H9 (cell line): ENCODE results near the gene CBX8. TPM values are rescaled to one million over a fixed set of nuclear protein-coding genes. Genes with fewer than 3 reads are reported as not detected.

Experiments used
- DNase-seq: peaks from one replicate; pipeline ENCODE4 v3.0.0-alpha.2; 2017
- H2AFZ ChIP-seq: one replicate; pipeline ENCODE4 v1.6.1; 2013; ENCODE audit warnings: mild to moderate bottlenecking, low read length, control low read depth, moderate library complexity
- H2AK5ac ChIP-seq: 2 replicates; pipeline ENCODE4 v1.6.1; 2013; ENCODE audit warnings: low read length, control low read depth, mixed read lengths; ENCODE audit not compliant: insufficient read length
- H2BK120ac ChIP-seq: one replicate; pipeline ENCODE4 v1.6.1; 2013; ENCODE audit warnings: low read depth, mild to moderate bottlenecking, low read length, control low read depth, inconsistent platforms; ENCODE audit not compliant: poor library complexity, severe bottlenecking
- H2BK12ac ChIP-seq: 2 replicates; pipeline ENCODE4 v1.6.1; 2013; ENCODE audit warnings: low read length, control low read depth, mixed read lengths, low read depth; ENCODE audit not compliant: insufficient read length
- H2BK15ac ChIP-seq: 2 replicates; pipeline ENCODE4 v1.6.1; 2013; ENCODE audit warnings: low read depth, low read length, control low read depth
- H2BK20ac ChIP-seq: one replicate; pipeline ENCODE4 v1.6.1; 2013; ENCODE audit warnings: low read depth, mild to moderate bottlenecking, low read length, control low read depth, inconsistent platforms; ENCODE audit not compliant: poor library complexity, severe bottlenecking
- H2BK5ac ChIP-seq: 2 replicates; pipeline ENCODE4 v1.6.1; 2013; ENCODE audit warnings: low read length, control low read depth, mixed read lengths; ENCODE audit not compliant: insufficient read length
- H3K14ac ChIP-seq: 2 replicates; pipeline ENCODE4 v1.6.1; 2013; ENCODE audit warnings: low read length, control low read depth; ENCODE audit not compliant: insufficient read depth
- H3K18ac ChIP-seq: 2 replicates; pipeline ENCODE4 v1.6.1; 2013; ENCODE audit warnings: low read depth, mild to moderate bottlenecking, mixed read lengths, low read length, control low read depth; ENCODE audit not compliant: insufficient read length
- H3K23ac ChIP-seq: 2 replicates; pipeline ENCODE4 v1.6.1; 2013; ENCODE audit warnings: low read length, control low read depth, mixed read lengths, low read depth; ENCODE audit not compliant: insufficient read length
- H3K23me2 ChIP-seq: 2 replicates; pipeline ENCODE4 v1.6.1; 2013; ENCODE audit warnings: low read depth, mild to moderate bottlenecking, mixed read lengths, low read length, control low read depth; ENCODE audit not compliant: insufficient read length, poor library complexity, severe bottlenecking
- H3K27ac ChIP-seq: 2 replicates; pipeline ENCODE4 v1.5.1; 2013; ENCODE audit warnings: low read length, control low read depth, mixed read lengths, low read depth; ENCODE audit not compliant: insufficient read length
- H3K27me3 ChIP-seq: 2 replicates; pipeline ENCODE4 v1.6.1; 2013; ENCODE audit warnings: low read length, control low read depth, inconsistent platforms; ENCODE audit not compliant: insufficient read depth
- H3K4ac ChIP-seq: 2 replicates; pipeline ENCODE4 v1.6.1; 2013; ENCODE audit warnings: low read depth, mild to moderate bottlenecking, control low read depth, inconsistent platforms, low read length, moderate library complexity
- H3K4me1 ChIP-seq: 2 replicates; pipeline ENCODE4 v1.6.1; 2013; ENCODE audit warnings: low read length, control low read depth, inconsistent platforms; ENCODE audit not compliant: insufficient read depth
- H3K4me2 ChIP-seq: 2 replicates; pipeline ENCODE4 v1.6.1; 2013; ENCODE audit warnings: low read length, control low read depth, mixed read lengths; ENCODE audit not compliant: insufficient read length, insufficient read depth
- H3K56ac ChIP-seq: 2 replicates; pipeline ENCODE4 v1.6.1; 2013; ENCODE audit warnings: low read depth, mild to moderate bottlenecking, mixed read lengths, low read length, control low read depth; ENCODE audit not compliant: insufficient read length
- H3K79me1 ChIP-seq: 2 replicates; pipeline ENCODE4 v1.6.1; 2013; ENCODE audit warnings: low read depth, mild to moderate bottlenecking, moderate library complexity, low read length, control low read depth, inconsistent platforms; ENCODE audit not compliant: insufficient read depth, poor library complexity, severe bottlenecking
- H3K79me2 ChIP-seq: 2 replicates; pipeline ENCODE4 v1.6.1; 2013; ENCODE audit warnings: low read length, control low read depth, inconsistent platforms; ENCODE audit not compliant: insufficient read depth
- H3K9ac ChIP-seq: 2 replicates; pipeline ENCODE4 v1.6.1; 2013; ENCODE audit warnings: low read length, control low read depth, mixed read lengths; ENCODE audit not compliant: insufficient read length; ENCODE audit errors: extremely low read depth
- H3K9me3 ChIP-seq: one replicate; pipeline ENCODE4 v1.6.1; 2013; ENCODE audit warnings: low read depth, low read length, inconsistent platforms; ENCODE audit not compliant: control insufficient read depth
- H3T11ph ChIP-seq: one replicate; pipeline ENCODE4 v1.6.1; 2013; ENCODE audit warnings: mild to moderate bottlenecking, low read length, control low read depth, inconsistent platforms
- H4K20me1 ChIP-seq: one replicate; pipeline ENCODE4 v1.6.1; 2013; ENCODE audit not compliant: control insufficient read depth, insufficient read length, insufficient read depth
- H4K5ac ChIP-seq: 2 replicates; pipeline ENCODE4 v1.6.1; 2013; ENCODE audit warnings: low read depth, mild to moderate bottlenecking, mixed read lengths, low read length, control low read depth; ENCODE audit not compliant: insufficient read length
- H4K8ac ChIP-seq: replicated peaks from 2 replicates; pipeline ENCODE4 v1.6.1; 2013; ENCODE audit warnings: low read length, control low read depth, mixed read lengths, low read depth; ENCODE audit not compliant: insufficient read length
- H4K91ac ChIP-seq: 2 replicates; pipeline ENCODE4 v1.6.1; 2013; ENCODE audit warnings: low read depth, mild to moderate bottlenecking, moderate library complexity, mixed read lengths, low read length, control low read depth; ENCODE audit not compliant: insufficient read length
- H3K27ac Mint-ChIP-seq, 3 experiments: 2 replicates in 2 of 3; 3 replicates in 1 of 3; pipeline ENCODE4 v1.8.0; 2020 to 2021; ENCODE audit warnings: mixed read lengths in 3 of 3, mild to moderate bottlenecking in 1 of 3, moderate library complexity in 1 of 3
- H3K27me3 Mint-ChIP-seq: 2 replicates; pipeline ENCODE4 v1.8.0; 2021; ENCODE audit warnings: low read depth, mild to moderate bottlenecking, moderate library complexity, mixed read lengths
- H3K36me3 Mint-ChIP-seq, 3 experiments: 2 replicates in 2 of 3; 3 replicates in 1 of 3; pipeline ENCODE4 v1.8.0; 2020 to 2021; ENCODE audit warnings: low read depth in 3 of 3, mixed read lengths in 3 of 3; ENCODE audit not compliant: insufficient read depth in 1 of 3
- H3K4me1 Mint-ChIP-seq, 2 experiments: 2 replicates each; pipeline ENCODE4 v1.8.0; 2020; ENCODE audit warnings: mixed read lengths in 2 of 2
- H3K4me3 Mint-ChIP-seq, 2 experiments: 2 replicates in 1 of 2; 3 replicates in 1 of 2; pipeline ENCODE4 v1.8.0; 2020 to 2021; ENCODE audit warnings: mild to moderate bottlenecking in 2 of 2, mixed read lengths in 2 of 2, moderate library complexity in 1 of 2
- H3K9me3 Mint-ChIP-seq, 2 experiments: 2 replicates in 1 of 2; 3 replicates in 1 of 2; pipeline ENCODE4 v1.8.0; 2020; ENCODE audit warnings: mild to moderate bottlenecking in 2 of 2, mixed read lengths in 2 of 2, moderate library complexity in 1 of 2
- CTCF ChIP-seq: fragments of 200-600 bp; sonication (generic); conservative IDR thresholded peaks from 3 replicates; pipeline ENCODE4 v1.8.0; 2021; ENCODE audit warnings: antibody characterized with exemption, mild to moderate bottlenecking
- WGBS: extraction: QIAGEN DNeasy Blood & Tissue Kit; methylation state at CpG from one replicate; pipeline ENCODE4 v1.1.7; 2013; ENCODE audit warnings: missing lambda C conversion rate, low lambda C conversion rate, mixed read lengths; ENCODE audit not compliant: insufficient read length; ENCODE audit errors: extremely low coverage; 5-methylcytosine and 5-hydroxymethylcytosine counted together
- total RNA-seq: library from RNA; stranded (reverse); gene quantifications from 2 replicates; pipeline ENCODE4 v1.2.1, GENCODE V29; 2021

Gene CBX8
- total RNA-seq, 1 experiment from 2014 or later = 1.2 TPM

GRCh38 chr17:79799538-79800324 lies 2.9 kb upstream of the CBX8 start:
- H4K91ac ChIP-seq = no peak overlapping the region
- no peaks in the 10 kb centered on the region for H3K79me1 ChIP-seq
- no peak overlapping the region for H2BK15ac ChIP-seq
- H4K8ac ChIP-seq = no peak overlapping the region
- H4K20me1 ChIP-seq = no peaks in the 10 kb centered on the region
- no peak overlapping the region for H3K56ac ChIP-seq
- peaks cover 0 to 1% (median 0%) of the 10 kb centered on the region in 3 experiments; a peak in 1 of 7 replicates for H3K36me3 Mint-ChIP-seq
- no peak overlapping the region for H2BK120ac ChIP-seq
- peak; percentile 45 for DNase-seq
- no peak for TF ChIP-seq CTCF
- H3K9ac ChIP-seq = no peak overlapping the region
- H4K5ac ChIP-seq = no peak overlapping the region
- no peak overlapping the region for H3K23ac ChIP-seq
- H3K27me3 ChIP-seq = peaks cover 80% of the 10 kb centered on the region
- no peaks in the 10 kb centered on the region for H3K79me2 ChIP-seq
- no peak overlapping the region for H2AFZ ChIP-seq
- no peak overlapping the region for H3K14ac ChIP-seq
- no peak overlapping the region for H2BK12ac ChIP-seq
- peaks cover 4 to 15% of the 10 kb centered on the region in 2 experiments; a peak in 4 of 5 replicates for H3K9me3 Mint-ChIP-seq
- no peak overlapping the region for H2AK5ac ChIP-seq
- no peak overlapping the region for H2BK5ac ChIP-seq
- H3K27ac Mint-ChIP-seq = no peak overlapping the region
- H3K27ac ChIP-seq = no peak overlapping the region
- no peak overlapping the region for H3K4me2 ChIP-seq
- H3K27me3 Mint-ChIP-seq = peaks cover 92% of the 10 kb centered on the region
- H3T11ph ChIP-seq = no peak overlapping the region
- H3K4ac ChIP-seq = no peak overlapping the region
- peaks cover 12% of the 10 kb centered on the region for H3K23me2 ChIP-seq
- H3K18ac ChIP-seq = no peak overlapping the region
- no peaks in the 10 kb centered on the region for H3K9me3 ChIP-seq
- peaks cover 32 to 50% of the 10 kb centered on the region in 2 experiments for H3K4me1 Mint-ChIP-seq
- H3K4me3 Mint-ChIP-seq = peak overlapping the region in 1 of 2 experiments; percentile 57; a peak in 1 of 5 replicates
- no peaks in the 10 kb centered on the region for H3K4me1 ChIP-seq
- WGBS = no CpG with 5 or more reads among the region's 31 CpGs
- H2BK20ac ChIP-seq = no peak overlapping the region
